ENCODE results near the gene ITGB6. TPM values are rescaled to one million over a fixed set of nuclear protein-coding genes. Genes with fewer than 3 reads are reported as not detected.

ITGB6 gene
- total and polyA plus RNA-seq, 2 donors (not counting 3 experiments of a cell fraction or from before 2014, with no cell fraction given) = 0.03 TPM; not detected in 1

DNA sequence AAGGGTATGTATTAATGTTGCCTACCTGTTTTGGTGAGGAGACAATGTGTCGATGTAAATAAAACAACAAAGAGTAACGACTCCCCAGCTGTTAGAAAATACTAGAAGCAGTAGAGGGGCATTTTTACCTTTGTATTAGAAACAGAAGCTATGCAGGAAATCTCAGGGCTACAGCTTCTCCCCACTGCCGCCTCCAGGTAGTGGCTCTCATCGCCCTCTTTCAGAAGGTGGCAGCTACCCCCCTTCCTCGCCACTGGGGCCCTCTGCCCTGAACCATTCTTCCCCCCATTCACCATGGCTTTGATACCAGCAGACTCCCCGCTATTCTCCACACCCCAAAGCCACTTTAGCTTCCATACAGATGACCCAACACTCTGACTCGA, 144.4 kb downstream of the ITGB6 start:
- POLR2A ChIA-PET = no interaction called here
- dilution Hi-C loops (cut with MboI; ENCODE audit: extremely low pct_ligation_motif_present, low sequenced_read_pairs) (no loop called here), intact Hi-C loops (cut with micrococcal nuclease) (no loop called here)
- FAIRE-seq (no peak), DNase-seq (ENCODE audit: low read depth, low spot score) (no peak)
- Histone ChIP-seq H3K9me1 (replicated peaks; ENCODE audit: control insufficient read depth, extremely low read depth, insufficient read depth, low read length) (no peaks in the 10 kb centered on the region), H3K9ac (replicated peaks; ENCODE audit: extremely low read depth, insufficient read depth, low read length) (no peak overlapping the region), H3K27me3 (ENCODE audit: control insufficient read depth in 2 of 2, insufficient read depth in 2 of 2, low read length in 2 of 2) (no peaks in the 10 kb centered on the region), H3K4me1 (ENCODE audit: control insufficient read depth, extremely low read depth, insufficient read depth, low read length) (peaks cover 25% of the 10 kb centered on the region), H3K4me2 (ENCODE audit: insufficient read depth, low read length) (no peak overlapping the region), H3K36me3 (ENCODE audit: control insufficient read depth in 2 of 2, extremely low read depth in 1 of 2, insufficient read depth in 2 of 2, low read length in 2 of 2) (no peaks in the 10 kb centered on the region), H3K9me3 (replicated peaks; ENCODE audit: control insufficient read depth, insufficient read depth, low read length) (no peaks in the 10 kb centered on the region), H3K27ac (ENCODE audit: insufficient read depth, low read depth, low read length) (no peak overlapping the region), H4K20me1 (replicated peaks; ENCODE audit: control insufficient read depth, extremely low read depth, insufficient read depth, low read length) (no peaks in the 10 kb centered on the region), H2AFZ (ENCODE audit: low read depth, low read length) (no peak overlapping the region), H3K79me2 (ENCODE audit: control insufficient read depth, insufficient read depth, low read length) (peaks cover 38% of the 10 kb centered on the region), H3K4me3 (replicated peaks in 1 of 3; ENCODE audit: insufficient read depth in 1 of 3, low read depth in 1 of 3, low read length in 3 of 3) (no peak overlapping the region)
- TF ChIP-seq EZH2 (IDR thresholded peaks at IDR 0.05; ENCODE audit: borderline replicate concordance, low read depth, low read length, severe bottlenecking) (no peak), GATA2 (IDR thresholded peaks at IDR 0.05; ENCODE audit: insufficient read depth, insufficient read length, low read depth, low read length) (no peak), POLR2A (IDR thresholded peaks at IDR 0.05; ENCODE audit: low read depth, low read length) (no peak), JUN (IDR thresholded peaks at IDR 0.05; ENCODE audit: borderline replicate concordance, insufficient read depth, insufficient read length, low read depth) (no peak)
- TF ChIP-seq, protein P1, sequence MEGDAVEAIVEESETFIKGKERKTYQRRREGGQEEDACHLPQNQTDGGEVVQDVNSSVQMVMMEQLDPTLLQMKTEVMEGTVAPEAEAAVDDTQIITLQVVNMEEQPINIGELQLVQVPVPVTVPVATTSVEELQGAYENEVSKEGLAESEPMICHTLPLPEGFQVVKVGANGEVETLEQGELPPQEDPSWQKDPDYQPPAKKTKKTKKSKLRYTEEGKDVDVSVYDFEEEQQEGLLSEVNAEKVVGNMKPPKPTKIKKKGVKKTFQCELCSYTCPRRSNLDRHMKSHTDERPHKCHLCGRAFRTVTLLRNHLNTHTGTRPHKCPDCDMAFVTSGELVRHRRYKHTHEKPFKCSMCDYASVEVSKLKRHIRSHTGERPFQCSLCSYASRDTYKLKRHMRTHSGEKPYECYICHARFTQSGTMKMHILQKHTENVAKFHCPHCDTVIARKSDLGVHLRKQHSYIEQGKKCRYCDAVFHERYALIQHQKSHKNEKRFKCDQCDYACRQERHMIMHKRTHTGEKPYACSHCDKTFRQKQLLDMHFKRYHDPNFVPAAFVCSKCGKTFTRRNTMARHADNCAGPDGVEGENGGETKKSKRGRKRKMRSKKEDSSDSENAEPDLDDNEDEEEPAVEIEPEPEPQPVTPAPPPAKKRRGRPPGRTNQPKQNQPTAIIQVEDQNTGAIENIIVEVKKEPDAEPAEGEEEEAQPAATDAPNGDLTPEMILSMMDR (IDR thresholded peaks at IDR 0.05; ENCODE audit: extremely low read depth in 1 of 2, insufficient read depth in 1 of 2, low read depth in 1 of 2, low read length in 2 of 2) = no peak
- no TSS peak for BruUV-seq (replicated peaks)
- CTCF ChIA-PET = interaction anchor here (0.8 to 2.3 kb wide), 3 partner anchors 15 to 939 kb away, joined by 3 to 6 read pairs (median 4); no protein-coding TSS in a partner anchor
